ENCODE data around the gene FGF19.

GRCh38 chr11:69734841-69735240, 31.0 kb upstream of the FGF19 start:
- TF ChIP-seq CTCF (IDR thresholded peaks at IDR 0.05) (no peak), ZFX (IDR thresholded peaks at IDR 0.05; ENCODE audit: borderline replicate concordance) (no peak)

All from 22Rv1 (cell line).